ENCODE results near the gene PARVB. TPM values are rescaled to one million over a fixed set of nuclear protein-coding genes. Genes with fewer than 3 reads are reported as not detected.

PARVB gene
- total RNA-seq, 4 donors from 2014 or later, result 33.5 to 73.5 (median 41.5) TPM

- WGBS, 2 donors, result 77 to 83% methylated on average over 11 to 13 of the region's 13 CpGs
- TF ChIP-seq CTCF (IDR thresholded peaks at IDR 0.05) (no peak), POLR2A (IDR thresholded peaks at IDR 0.05) (no peak), EP300 (IDR thresholded peaks at IDR 0.05) (no peak)
- Histone ChIP-seq H3K4me1 (peaks cover 0 to 10% (median 0%) of the 10 kb centered on the region in 4 donors), H3K36me3 (peaks cover 0 to 53% (median 0%) of the 10 kb centered on the region in 3 donors), H3K4me3 (no peak overlapping the region), H3K27ac (no peak overlapping the region), H3K27me3 (no peaks in the 10 kb centered on the region), H3K9me3 (peaks cover 0 to 21% (median 4%) of the 10 kb centered on the region in 4 donors)
- no peak for DNase-seq (ENCODE audit: low spot score in 2 of 2)
Observed at GRCh38 chr22:44131989-44132685, 108.0 kb downstream of the PARVB start.

DNA sequence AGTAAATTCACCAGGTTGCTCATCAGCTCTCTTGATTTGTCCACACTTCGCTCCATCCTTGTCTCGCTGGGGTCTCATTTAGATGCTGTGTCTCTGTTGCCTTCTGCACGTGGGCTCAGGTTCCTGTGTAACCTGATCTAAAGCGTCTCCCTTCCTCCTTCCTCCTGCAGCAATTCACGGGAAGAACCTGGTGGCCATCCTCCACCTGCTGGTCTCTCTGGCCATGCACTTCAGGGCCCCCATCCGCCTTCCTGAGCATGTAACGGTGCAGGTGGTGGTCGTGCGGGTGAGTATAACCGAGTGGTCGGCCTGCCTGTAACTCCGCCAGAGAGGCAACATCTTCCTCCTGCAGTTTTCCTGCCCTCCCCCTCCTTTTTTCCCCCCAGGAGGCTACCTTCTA is 108.6 kb downstream of the PARVB start:
- no peaks in the 10 kb centered on the region for H3K27me3 ChIP-seq
- no peak overlapping the region for H3K27ac ChIP-seq
- H3K4me1 ChIP-seq, result peaks cover 0 to 10% (median 0%) of the 10 kb centered on the region in 4 donors
- TF ChIP-seq EP300 (IDR thresholded peaks at IDR 0.05) (no peak), POLR2A (IDR thresholded peaks at IDR 0.05) (no peak), CTCF (IDR thresholded peaks at IDR 0.05) (no peak)
- peaks cover 0 to 24% (median 5%) of the 10 kb centered on the region in 4 donors for H3K9me3 ChIP-seq
- WGBS, 2 donors, result 77 to 81% methylated on average over 12 of the region's 12 CpGs
- no peak overlapping the region for H3K4me3 ChIP-seq
- H3K36me3 ChIP-seq, result peaks cover 0 to 59% (median 0%) of the 10 kb centered on the region in 3 donors
- no peak for DNase-seq (ENCODE audit: low spot score in 2 of 2)

GRCh38 chr22:44133161-44133560 is 109.1 kb downstream of the PARVB start:
- WGBS, 2 donors, result 86 to 88% methylated on average over 6 of the region's 6 CpGs
- no peak for TF ChIP-seq CTCF (IDR thresholded peaks at IDR 0.05)
- TF ChIP-seq POLR2A (IDR thresholded peaks at IDR 0.05), result no peak
- no peak for TF ChIP-seq EP300 (IDR thresholded peaks at IDR 0.05)
- DNase-seq (ENCODE audit: low spot score in 2 of 2), result no peak
- Histone ChIP-seq H3K4me1 (peaks cover 0 to 10% (median 0%) of the 10 kb centered on the region in 4 donors), H3K27ac (no peak overlapping the region), H3K9me3 (peaks cover 0 to 28% (median 5%) of the 10 kb centered on the region in 4 donors), H3K27me3 (no peaks in the 10 kb centered on the region), H3K36me3 (peaks cover 0 to 63% (median 0%) of the 10 kb centered on the region in 3 donors), H3K4me3 (no peak overlapping the region)

DNA sequence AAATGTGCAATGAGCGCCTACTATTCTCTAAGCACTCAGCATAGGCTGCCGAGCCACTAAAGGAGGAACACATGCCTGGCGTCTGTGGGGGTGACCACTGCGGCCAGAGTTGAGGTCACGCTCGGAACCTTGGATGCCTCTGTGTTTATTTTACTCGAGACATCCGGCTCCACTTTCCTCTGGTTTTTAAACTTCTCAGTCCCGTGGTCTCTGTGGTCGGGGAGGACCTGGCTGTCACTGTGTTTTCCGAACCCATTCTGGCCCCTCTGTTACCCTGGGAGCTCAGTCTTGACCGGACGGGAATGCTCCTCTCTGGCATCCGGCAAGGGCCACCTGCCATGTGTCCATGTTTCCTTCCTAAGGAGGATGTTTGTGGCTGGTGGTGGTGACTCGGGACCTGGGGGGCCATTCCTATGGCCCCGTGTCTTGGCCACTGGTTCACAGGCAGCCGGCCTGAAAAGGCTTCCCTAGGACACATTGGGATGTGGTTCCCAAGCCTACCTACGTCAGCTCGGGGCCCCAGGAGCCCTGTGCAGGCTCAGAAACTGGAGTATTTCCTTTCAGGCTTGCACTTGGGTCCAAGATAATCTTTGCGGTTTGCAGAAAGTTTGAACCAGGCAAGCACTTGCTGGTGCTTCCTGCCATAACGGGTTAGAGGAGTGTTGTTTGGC is 109.9 kb downstream of the PARVB start:
- H3K4me1 ChIP-seq, result peaks cover 0 to 7% (median 0%) of the 10 kb centered on the region in 4 donors
- peaks cover 0 to 34% (median 5%) of the 10 kb centered on the region in 4 donors for H3K9me3 ChIP-seq
- H3K27me3 ChIP-seq, result no peaks in the 10 kb centered on the region
- TF ChIP-seq EP300 (IDR thresholded peaks at IDR 0.05) (peak in 1 of 2 donors; percentile 8), POLR2A (IDR thresholded peaks at IDR 0.05) (no peak)
- WGBS, 2 donors, result 75 to 84% methylated on average over 21 of the region's 21 CpGs
- H3K4me3 ChIP-seq, result no peak overlapping the region
- DNase-seq (ENCODE audit: low spot score in 2 of 2), result peak in 1 of 2 donors; percentile 8
- H3K36me3 ChIP-seq, result peaks cover 0 to 72% (median 0%) of the 10 kb centered on the region in 3 donors
- H3K27ac ChIP-seq, result no peak overlapping the region

- peaks cover 0 to 85% (median 0%) of the 10 kb centered on the region in 3 donors for H3K36me3 ChIP-seq
- 95 to 97% methylated on average over 8 of the region's 8 CpGs for WGBS, 2 donors
- DNase-seq (ENCODE audit: low spot score in 2 of 2), result no peak
Observed at GRCh38 chr22:44136112-44136511, 112.0 kb downstream of the PARVB start.

More at GRCh38 chr22:44136112-44136511, 112.0 kb downstream of the PARVB start:
- Histone ChIP-seq H3K9me3 (peaks cover 0 to 34% (median 5%) of the 10 kb centered on the region in 4 donors), H3K4me1 (no peaks in the 10 kb centered on the region), H3K27me3 (no peaks in the 10 kb centered on the region), H3K27ac (no peak overlapping the region), H3K4me3 (no peak overlapping the region)
- TF ChIP-seq POLR2A (IDR thresholded peaks at IDR 0.05) (no peak), CTCF (IDR thresholded peaks at IDR 0.05) (no peak), EP300 (IDR thresholded peaks at IDR 0.05) (no peak)
